Aorta (tissue), 5 donors: ENCODE results near the gene TTC27. TPM values are rescaled to one million over a fixed set of nuclear protein-coding genes. Genes with fewer than 3 reads are reported as not detected.
"Not testable (repeated sequence)": the region's sequence is repeated elsewhere in the genome, so short reads cannot be mapped to it uniquely, and the experiment has no call there.

Experiments
- ATAC-seq: fragments of 200-7000 bp; cut with Tn5 transposase; one replicate; pipeline ENCODE4 v1.9.1; 2022; ENCODE audit warnings: moderate library complexity; ENCODE audit not compliant: low FRiP score
- DNase-seq, 2 donors: peaks; one replicate each; pipeline ENCODE4 v3.0.0-alpha.2; 2020
- H3K27ac ChIP-seq, 2 donors: one replicate each; pipeline ENCODE4 v1.5.1; 2013; ENCODE audit warnings: low read length in 2 of 2, mild to moderate bottlenecking in 2 of 2, moderate library complexity in 2 of 2, control low read depth in 1 of 2, inconsistent platforms in 1 of 2, low read depth in 1 of 2
- H3K27me3 ChIP-seq, 2 donors: one replicate each; pipeline ENCODE4 v1.6.1; 2013; ENCODE audit warnings: control low read depth in 1 of 2, low read length in 1 of 2, mild to moderate bottlenecking in 1 of 2, moderate library complexity in 1 of 2; ENCODE audit not compliant: insufficient read depth in 2 of 2, control insufficient read depth in 1 of 2
- H3K36me3 ChIP-seq, 2 donors: one replicate each; pipeline ENCODE4 v1.6.1; 2013; ENCODE audit warnings: control low read depth in 1 of 2, low read length in 1 of 2, mild to moderate bottlenecking in 1 of 2; ENCODE audit not compliant: insufficient read depth in 2 of 2, control insufficient read depth in 1 of 2
- H3K4me1 ChIP-seq, 2 donors: one replicate each; pipeline ENCODE4 v1.6.1; 2013; ENCODE audit warnings: low read length in 2 of 2, control low read depth in 1 of 2, mild to moderate bottlenecking in 1 of 2, moderate library complexity in 1 of 2; ENCODE audit not compliant: insufficient read depth in 2 of 2, control insufficient read depth in 1 of 2
- H3K4me3 ChIP-seq, 2 donors: one replicate each; pipeline ENCODE4 v1.5.1; 2013; ENCODE audit warnings: low read length in 2 of 2, control low read depth in 1 of 2, mild to moderate bottlenecking in 1 of 2
- H3K9me3 ChIP-seq: one replicate; pipeline ENCODE4 v1.6.1; 2013; ENCODE audit warnings: mild to moderate bottlenecking, low read length; ENCODE audit not compliant: control insufficient read depth
- WGBS, 2 donors: extraction: QIAGEN DNeasy Blood & Tissue Kit; methylation state at CpG; one replicate each; pipeline ENCODE4 v1.1.7; 2013; 5-methylcytosine and 5-hydroxymethylcytosine counted together
- intact Hi-C, 2 donors: fragments of 100-400 bp; cut with DNase I; formaldehyde crosslinking; loops; one replicate each; pipeline versions ENCODE4 v1.14.2 to v1.15.0; 2022
- polyA plus RNA-seq, 2 donors: library from polyadenylated mRNA; stranded (reverse); fragments of 200-250 nt; gene quantifications; one replicate each; pipeline ENCODE4 v1.2.3, GENCODE V29; 2013
- total RNA-seq, 2 donors: library from RNA; stranded (reverse); fragmentation: NEBNext Ultra II Directional; extraction: Animal tissue kit (Norgen Biotek cat#: 25700); gene quantifications; one replicate each; pipeline ENCODE4 v1.2.1, GENCODE V29; 2021
- donor health status: healthy with polysubstance abuse.
- donor health status: Bipolar disorder and iron deficiency.
- donor health status: DM: no; HTN: no; CAD: no.
- donor health status: DM: no; HTN: no; CAD: no.
- donor health status: DM: yes; HTN: yes; CAD: no.

The TTC27 gene
- total and polyA plus RNA-seq, 4 donors: 5.0 to 22.4 (median 13.0) TPM

DNA sequence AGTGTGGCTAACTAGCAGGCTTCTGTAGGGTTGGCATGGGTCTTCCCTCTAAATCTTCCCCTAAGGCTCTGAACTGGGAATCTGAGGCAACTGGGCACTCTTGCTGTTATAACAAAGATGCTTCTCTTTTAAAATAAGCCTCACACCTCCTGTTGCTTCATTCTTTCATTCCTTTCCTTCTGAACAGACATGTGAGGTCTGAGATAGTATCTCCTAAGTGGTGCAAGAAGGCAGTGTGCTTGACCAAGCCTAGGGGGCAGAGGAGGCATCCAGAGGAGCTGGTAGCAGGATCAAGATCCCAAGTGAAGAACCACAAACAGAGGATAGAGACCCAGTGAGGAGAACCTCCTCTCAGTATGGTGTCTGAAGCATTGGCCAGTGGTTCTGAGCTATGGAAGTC, 90.9 kb downstream of the TTC27 start:
- DNase-seq (no peak), ATAC-seq (no peak)
- Histone ChIP-seq H3K27me3 (no peaks in the 10 kb centered on the region), H3K4me1 (peaks cover 6 to 22% of the 10 kb centered on the region in 2 donors), H3K4me3 (no peak overlapping the region), H3K9me3 (no peaks in the 10 kb centered on the region), H3K36me3 (no peaks in the 10 kb centered on the region), H3K27ac (peak overlapping the region; percentile 79 to 92)
- intact Hi-C loops: loop anchor here in 1 of 2 donors (10.0 kb wide), 1 partner anchor 94 kb away; the partner anchor contains the start of gene TTC27

DNA sequence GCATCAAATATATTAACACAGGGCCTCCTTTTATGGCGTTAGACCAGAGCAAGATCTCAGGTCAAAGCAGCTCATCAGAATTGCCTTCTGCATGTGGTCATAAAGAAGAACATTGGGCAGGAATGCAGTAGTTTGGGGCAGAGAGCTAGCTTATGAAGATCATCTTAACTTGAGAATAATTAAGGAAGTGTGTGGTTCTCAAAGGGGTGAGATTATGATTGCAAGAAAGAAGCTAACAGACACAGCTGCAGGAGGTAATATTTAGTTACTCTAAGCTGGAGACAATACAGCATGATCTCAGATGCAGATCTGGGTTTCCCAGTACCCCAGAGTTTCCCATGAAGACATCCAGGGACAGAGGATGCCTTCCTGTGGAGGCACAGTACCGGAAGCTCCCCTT, 91.6 kb downstream of the TTC27 start:
- Histone ChIP-seq H3K4me1 (peaks cover 6 to 22% of the 10 kb centered on the region in 2 donors), H3K36me3 (peaks cover 0 to 2% of the 10 kb centered on the region in 2 donors), H3K4me3 (no peak overlapping the region), H3K27ac (peak overlapping the region; percentile 92 to 94), H3K9me3 (no peaks in the 10 kb centered on the region), H3K27me3 (no peaks in the 10 kb centered on the region)
- DNase-seq: no peak
- no peak for ATAC-seq
- intact Hi-C loops: loop anchor here in 1 of 2 donors (10.0 kb wide), 1 partner anchor 95 kb away; the partner anchor contains the start of gene TTC27
- WGBS, 2 donors: 65 to 73% methylated on average over 2 of the region's 2 CpGs

DNA sequence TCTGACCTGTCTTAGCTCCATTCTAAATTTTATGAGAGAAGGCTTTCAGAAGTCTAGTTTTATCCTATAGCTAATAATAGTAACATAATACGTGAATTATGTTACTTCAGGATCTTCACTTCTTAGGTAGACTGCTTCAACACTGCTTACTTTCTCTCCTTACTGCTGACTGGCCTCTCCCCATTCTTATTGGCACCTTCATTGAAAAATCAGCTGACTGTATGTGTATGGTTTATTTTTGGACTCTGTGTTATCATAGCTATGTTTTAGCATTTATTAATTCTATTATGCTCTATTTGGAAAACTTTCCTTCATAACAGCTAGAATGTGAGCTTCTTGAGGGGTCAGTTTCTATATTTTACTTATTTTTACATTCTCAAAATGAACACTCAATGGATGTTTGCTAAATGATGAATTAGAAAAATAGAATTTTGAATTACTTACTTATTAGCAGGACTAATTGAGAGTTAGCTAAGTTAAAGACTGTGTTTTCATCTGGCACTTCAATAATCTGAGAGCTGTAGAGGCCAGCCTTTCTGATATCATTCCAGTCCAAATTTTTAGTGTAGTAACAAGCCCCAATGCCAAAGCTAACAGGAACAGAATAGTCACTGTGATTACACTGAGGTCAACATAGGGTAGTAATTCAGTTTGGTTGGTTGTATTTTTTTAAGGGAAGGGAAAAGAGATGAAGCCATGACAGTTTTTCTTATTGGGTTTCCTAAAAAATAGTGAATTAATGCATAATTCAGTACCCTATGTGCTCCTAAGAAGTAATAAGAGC, 92.3 kb downstream of the TTC27 start:
- H3K27ac ChIP-seq: peak overlapping the region; percentile 92 to 94
- peaks cover 0 to 2% of the 10 kb centered on the region in 2 donors for H3K36me3 ChIP-seq
- peaks cover 6 to 22% of the 10 kb centered on the region in 2 donors for H3K4me1 ChIP-seq
- no peaks in the 10 kb centered on the region for H3K9me3 ChIP-seq
- WGBS, 2 donors: 0 to 4% methylated on average over 1 of the region's 1 CpG
- intact Hi-C loops: loop anchor here in 1 of 2 donors (2.0 to 10.0 kb wide), 2 partner anchors 73 to 95 kb away; partner anchors contain the start of gene TTC27
- no peaks in the 10 kb centered on the region for H3K27me3 ChIP-seq
- no peak overlapping the region for H3K4me3 ChIP-seq
- DNase-seq (no peak), ATAC-seq (peak; percentile 87)

DNA sequence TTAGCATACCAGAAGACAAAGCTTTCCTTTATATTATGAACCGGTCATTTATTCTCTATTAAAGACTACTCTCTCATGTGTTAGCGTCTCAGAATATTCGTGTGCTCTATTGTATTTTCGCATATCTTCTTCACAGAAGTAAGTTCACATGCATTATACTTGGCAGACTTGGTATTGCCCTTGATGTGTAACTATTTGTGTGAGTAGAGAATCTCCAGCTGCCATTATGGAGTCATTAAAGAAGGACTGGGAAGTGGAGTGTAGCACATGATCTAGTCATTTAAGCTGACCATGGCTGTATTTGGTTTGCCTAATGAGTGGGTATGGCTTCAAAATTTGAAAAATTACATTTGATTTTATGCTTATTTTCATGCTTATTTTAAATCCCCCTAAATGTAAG, 92.9 kb downstream of the TTC27 start:
- Histone ChIP-seq H3K27me3 (no peaks in the 10 kb centered on the region), H3K4me1 (peaks cover 4 to 16% of the 10 kb centered on the region in 2 donors), H3K36me3 (peaks cover 0 to 2% of the 10 kb centered on the region in 2 donors), H3K4me3 (no peak overlapping the region), H3K9me3 (no peaks in the 10 kb centered on the region), H3K27ac (peak overlapping the region in 1 of 2 donors; percentile 44)
- WGBS, 2 donors: 26 to 37% methylated on average over 4 of the region's 4 CpGs
- intact Hi-C loops: loop anchor here in 1 of 2 donors (2.0 kb wide), 1 partner anchor 74 kb away; no protein-coding TSS in a partner anchor
- no peak for ATAC-seq
- DNase-seq: no peak

DNA sequence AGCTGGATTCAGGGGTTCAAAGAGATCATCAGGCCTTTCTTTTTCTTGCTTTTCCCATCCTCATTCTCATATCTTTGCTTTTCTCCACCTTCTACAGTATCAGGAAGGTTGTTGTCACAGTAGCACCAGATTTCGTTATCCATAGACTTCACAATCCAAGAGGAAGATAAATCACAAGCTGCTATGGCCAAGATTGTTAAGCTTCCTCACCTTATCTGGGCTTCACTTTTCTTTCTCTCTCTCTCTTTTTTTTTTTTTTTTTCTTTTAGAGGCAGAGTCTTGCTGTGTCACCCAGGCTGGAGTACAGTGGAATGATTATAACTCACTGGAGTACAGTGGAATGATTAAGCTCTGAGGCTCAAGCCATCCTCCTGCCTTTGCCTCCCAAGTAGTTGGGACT, 93.5 kb downstream of the TTC27 start:
- no peaks in the 10 kb centered on the region for H3K9me3 ChIP-seq
- peaks cover 4 to 15% of the 10 kb centered on the region in 2 donors for H3K4me1 ChIP-seq
- DNase-seq (no peak), ATAC-seq (no peak)
- intact Hi-C loops: loop anchor here in 1 of 2 donors (2.0 kb wide), 1 partner anchor 75 kb away; no protein-coding TSS in a partner anchor
- no peak overlapping the region for H3K27ac ChIP-seq
- H3K36me3 ChIP-seq: peaks cover 0 to 2% of the 10 kb centered on the region in 2 donors
- H3K4me3 ChIP-seq: no peak overlapping the region
- 79 to 82% methylated on average over 1 of the region's 1 CpG for WGBS, 2 donors
- H3K27me3 ChIP-seq: no peaks in the 10 kb centered on the region

DNA sequence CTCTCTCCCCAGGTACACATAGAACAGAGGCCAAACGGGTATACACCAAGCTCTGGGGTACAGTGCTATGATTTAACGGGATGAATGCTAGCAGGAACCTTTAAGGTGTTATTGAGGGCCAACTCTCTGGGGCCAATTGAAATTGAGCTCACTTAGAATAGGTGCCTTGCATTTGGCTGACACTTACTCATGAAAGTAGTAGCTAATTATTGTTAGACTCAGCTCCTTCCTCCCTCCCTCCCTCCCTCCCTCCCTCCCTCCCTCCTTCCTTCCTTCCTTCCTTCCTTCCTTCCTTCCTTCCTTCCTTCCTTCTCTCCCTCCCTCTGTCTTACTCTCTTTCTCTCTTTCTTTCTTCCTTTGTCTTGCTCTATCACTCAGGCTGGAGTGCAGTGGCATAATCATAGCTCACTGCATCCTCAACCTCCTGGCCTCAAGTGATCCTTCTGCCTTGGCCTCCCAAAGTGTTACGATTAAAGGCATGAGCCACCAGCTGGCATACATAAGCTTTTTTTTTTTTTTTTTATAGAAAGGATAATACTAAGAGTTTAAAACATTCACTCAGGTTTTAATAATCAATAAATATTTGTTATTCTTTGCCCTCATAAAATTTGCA, 95.7 kb downstream of the TTC27 start:
- Histone ChIP-seq H3K9me3 (no peaks in the 10 kb centered on the region), H3K27me3 (no peaks in the 10 kb centered on the region), H3K4me1 (peaks cover 4 to 15% of the 10 kb centered on the region in 2 donors), H3K4me3 (no peak overlapping the region), H3K27ac (no peak overlapping the region), H3K36me3 (peaks cover 0 to 2% of the 10 kb centered on the region in 2 donors)
- no peak for DNase-seq
- ATAC-seq: no peak
- WGBS, 2 donors: 81 to 89% methylated on average over 3 of the region's 3 CpGs
- intact Hi-C loops: no loop called here

DNA sequence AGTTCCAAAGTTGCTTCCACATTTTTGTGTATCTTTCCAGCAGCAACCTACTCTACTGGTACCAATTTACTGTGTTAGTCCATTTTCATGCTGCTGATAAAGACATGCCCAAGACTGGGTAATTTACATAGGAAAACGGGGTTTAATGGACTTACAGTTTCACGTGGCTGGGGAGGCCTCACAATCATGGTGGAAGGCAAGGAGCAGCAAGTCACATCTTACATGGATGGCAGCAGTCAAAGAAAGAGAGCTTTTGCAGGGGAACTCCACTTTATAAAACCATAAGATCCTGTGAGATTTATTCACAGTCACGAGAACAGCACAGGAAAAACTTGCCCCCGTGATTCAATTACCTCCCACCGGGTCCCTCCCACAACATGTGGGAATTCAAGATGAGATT, 98.8 kb downstream of the TTC27 start:
- ATAC-seq, intact Hi-C loops, H3K36me3 ChIP-seq, H3K4me3 ChIP-seq, H3K27me3 ChIP-seq, H3K27ac ChIP-seq, DNase-seq, H3K4me1 ChIP-seq, H3K9me3 ChIP-seq: not testable (repeated sequence)
- WGBS, 2 donors: 92 to 93% methylated on average over 5 of the region's 5 CpGs

DNA sequence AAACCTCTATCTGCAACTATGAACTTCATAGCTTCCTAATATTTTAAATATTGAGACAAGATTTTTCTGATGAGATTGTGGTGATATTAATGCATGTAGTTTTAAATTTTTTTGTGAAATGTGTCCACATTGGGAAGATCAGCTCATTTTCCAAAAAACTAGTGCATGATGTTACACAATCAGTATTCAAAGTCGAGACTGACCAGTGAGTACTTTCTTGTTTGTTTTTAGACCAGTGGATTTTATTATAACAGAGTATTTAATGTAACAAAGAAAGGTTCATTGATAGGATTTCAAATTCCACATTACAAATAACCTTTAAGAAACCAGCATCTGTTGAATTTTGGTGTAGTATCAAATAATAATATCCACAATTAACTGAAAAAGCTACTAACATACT, 99.3 kb downstream of the TTC27 start:
- no peak overlapping the region for H3K27ac ChIP-seq
- WGBS, 2 donors: 23 to 36% methylated on average over 1 of the region's 1 CpG
- no peak for DNase-seq
- ATAC-seq: no peak
- intact Hi-C loops: no loop called here
- peaks cover 0 to 2% of the 10 kb centered on the region in 2 donors for H3K36me3 ChIP-seq
- H3K27me3 ChIP-seq: no peaks in the 10 kb centered on the region
- H3K4me1 ChIP-seq: no peaks in the 10 kb centered on the region
- no peaks in the 10 kb centered on the region for H3K9me3 ChIP-seq
- H3K4me3 ChIP-seq: no peak overlapping the region
